GF-D8 (cell line): Measurements from ENCODE around the gene AGBL1.

Experiments used
- DNase-seq: peaks from one replicate; lab custom pipeline; 2025; lab: John Stamatoyannopoulos, UW

AGBL1 gene

GRCh38 chr15:86813892-86814291, 734.2 kb downstream of the AGBL1 start:
- DNase-seq = no peak

DNA sequence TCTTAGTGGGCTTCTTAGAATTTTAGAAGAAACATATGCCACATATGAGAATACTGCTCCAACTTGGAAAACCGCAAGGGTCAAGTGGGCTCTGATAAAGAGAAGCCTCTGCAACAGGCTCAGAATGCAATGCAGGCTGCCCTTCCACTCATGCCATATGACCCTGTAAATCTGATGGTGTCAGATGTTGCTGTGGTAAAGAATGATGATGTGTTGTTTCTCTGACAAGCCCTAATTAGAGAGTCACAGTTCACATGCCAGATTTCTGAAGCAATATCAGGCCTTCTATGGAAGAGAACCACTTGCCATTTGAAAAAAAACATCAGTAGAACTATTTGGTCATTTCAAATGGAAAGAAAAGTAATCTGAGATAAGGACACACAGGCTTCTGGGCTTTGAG, 749.6 kb downstream of the AGBL1 start:
- no peak for DNase-seq

DNA sequence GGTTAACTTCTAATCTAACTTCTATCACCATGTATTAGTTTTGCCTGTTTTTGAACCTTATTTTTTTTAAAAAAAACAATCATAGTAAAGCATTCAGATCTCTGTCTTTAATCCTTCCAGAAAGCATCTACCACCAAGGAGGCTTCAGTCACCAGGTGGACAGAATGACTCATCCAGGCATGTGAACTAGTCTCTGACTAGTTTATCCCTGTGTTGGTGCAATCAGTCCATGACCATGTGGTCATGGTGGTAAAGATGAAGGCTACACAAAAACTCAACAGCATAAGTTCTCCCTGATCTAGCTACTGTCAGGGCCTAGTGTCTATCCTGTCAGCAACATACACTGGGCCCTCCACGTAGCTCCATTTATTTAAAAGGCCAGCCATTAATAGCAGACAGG, 750.6 kb downstream of the AGBL1 start:
- DNase-seq = no peak

DNA sequence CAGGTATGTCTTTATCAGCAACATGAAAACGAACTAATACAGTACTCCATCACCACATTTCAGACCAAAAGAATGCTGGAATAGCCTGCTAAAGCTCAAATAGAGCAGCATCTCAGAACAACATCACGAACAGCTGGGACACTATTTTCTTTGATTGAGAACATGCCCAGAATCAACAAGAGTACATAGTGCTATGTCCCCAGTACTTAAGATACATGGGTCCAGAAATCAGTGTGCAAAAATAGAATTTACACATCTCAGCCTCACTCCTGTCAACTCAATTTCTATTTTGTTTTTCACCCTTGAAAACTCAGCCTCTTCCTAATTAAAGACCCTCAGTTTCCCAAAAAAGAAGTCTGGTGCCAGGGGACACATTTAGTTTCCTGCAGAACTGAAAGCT, 753.9 kb downstream of the AGBL1 start:
- no peak for DNase-seq

GRCh38 chr15:86834115-86834863, 754.6 kb downstream of the AGBL1 start:
- no peak for DNase-seq

DNA sequence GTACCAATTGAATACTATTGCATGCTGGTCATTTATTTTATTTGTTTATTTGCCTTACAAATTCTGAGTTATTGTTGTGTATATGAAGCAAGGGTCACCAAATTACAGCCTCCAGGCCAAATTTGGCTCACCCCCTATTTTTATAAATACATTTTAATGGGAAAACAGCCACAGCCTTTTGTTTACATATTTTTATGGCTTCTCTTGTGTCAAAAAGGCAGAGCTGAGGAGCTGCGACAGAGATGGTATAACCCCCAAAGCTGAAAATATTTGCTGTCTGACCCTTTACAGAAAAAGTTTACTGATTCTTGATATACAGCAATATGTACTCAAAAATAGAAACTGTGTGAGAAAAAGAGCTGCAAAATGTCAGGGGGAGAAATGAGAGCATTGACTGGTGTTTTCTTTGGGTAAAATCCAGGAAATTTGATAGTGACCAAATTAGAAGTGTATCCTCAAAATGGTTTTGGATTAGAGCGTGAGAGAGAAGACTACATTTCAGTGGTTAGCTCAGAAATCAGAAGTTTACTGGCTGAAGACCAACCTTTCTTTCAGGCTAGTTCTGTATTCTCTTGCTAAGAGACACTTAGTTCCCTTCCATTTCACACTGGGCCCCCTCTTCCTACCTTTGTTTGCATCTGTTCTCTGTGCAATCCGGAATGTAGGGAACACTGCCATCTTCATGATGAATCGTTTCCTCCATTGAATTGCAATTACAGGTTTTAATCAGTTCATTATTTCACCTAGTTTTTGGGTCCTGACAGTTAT, 757.8 kb downstream of the AGBL1 start:
- no peak for DNase-seq

GRCh38 chr15:86839502-86839901, 759.8 kb downstream of the AGBL1 start:
- DNase-seq = no peak

GRCh38 chr15:86840996-86841395, 761.3 kb downstream of the AGBL1 start:
- DNase-seq = no peak

DNA sequence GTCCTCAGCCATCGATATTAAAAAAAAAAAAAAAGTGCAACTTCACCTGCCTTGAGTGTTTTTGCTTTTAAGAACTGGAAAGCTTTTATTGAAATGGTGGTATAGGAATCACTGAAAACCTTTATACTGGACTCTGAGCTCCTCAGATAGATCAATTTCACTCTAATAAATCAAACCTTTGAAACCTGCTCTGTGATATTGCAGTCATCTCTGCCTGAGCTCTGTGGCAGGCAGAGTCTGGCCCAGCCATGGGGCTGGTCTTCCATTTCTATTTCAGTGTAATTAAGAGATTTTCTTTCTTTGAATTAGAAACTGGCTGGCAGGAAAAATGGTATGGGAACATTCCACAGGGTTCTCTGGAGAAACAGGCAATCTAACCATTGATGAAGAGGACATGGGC, 762.5 kb downstream of the AGBL1 start:
- no peak for DNase-seq

- no peak for DNase-seq
Measured at GRCh38 chr15:86846036-86846435, 766.4 kb downstream of the AGBL1 start.

GRCh38 chr15:86849136-86849535, 769.5 kb downstream of the AGBL1 start:
- no peak for DNase-seq

DNA sequence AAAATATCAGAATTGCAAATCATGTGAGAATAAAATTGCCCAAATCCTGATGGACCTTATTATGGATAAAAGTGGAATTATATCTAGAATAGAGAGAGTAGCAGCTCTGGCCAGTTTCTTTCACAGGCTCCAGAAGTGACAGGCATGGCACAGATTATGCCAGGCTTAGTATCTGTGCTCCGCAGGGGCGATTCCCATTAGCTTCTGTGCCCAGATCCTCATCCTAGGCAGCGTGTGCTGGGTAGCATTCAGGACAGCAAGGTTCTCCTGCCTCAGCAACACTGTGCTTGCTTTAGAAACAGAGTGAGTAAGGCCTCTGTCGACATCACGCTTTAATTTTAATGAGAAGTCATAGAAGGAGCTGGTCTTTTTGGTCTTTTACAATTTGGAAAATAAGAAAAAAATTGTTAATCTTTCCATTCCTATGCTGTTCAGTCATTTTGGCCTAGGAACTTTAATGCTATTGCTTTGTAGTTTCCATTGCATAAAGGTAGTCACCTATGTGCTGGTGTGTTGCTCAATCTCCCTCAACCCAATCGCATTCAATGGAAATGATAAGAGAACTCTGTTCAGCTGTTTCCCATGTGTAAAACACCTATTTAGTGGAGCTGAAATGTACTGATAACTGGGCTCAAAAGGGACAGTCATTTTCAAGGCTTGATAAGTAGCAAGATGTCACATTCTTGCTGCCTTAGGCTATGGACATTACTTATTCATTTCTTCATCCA, 770.1 kb downstream of the AGBL1 start:
- DNase-seq = no peak

GRCh38 chr15:86850939-86851338, 771.3 kb downstream of the AGBL1 start:
- no peak for DNase-seq

DNA sequence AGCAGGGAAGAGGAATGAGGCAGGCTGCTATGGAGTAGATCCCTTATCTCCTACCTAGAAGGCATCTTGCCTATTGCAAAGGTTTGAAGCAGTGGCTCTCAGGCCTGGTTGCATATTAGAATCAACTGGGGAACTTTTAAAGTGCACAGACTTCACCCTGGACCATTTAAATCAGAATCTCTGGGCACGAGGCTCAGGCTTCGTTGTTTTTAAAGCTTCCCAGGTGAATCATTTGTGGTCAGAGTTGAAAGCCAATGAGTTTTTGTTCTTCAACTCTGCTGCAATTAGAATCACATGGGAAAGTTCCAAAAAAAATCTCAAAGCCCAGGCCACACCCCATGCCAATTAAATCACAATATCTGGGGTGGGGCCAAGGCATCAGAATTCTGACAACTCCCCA, 773.1 kb downstream of the AGBL1 start:
- no peak for DNase-seq

DNA sequence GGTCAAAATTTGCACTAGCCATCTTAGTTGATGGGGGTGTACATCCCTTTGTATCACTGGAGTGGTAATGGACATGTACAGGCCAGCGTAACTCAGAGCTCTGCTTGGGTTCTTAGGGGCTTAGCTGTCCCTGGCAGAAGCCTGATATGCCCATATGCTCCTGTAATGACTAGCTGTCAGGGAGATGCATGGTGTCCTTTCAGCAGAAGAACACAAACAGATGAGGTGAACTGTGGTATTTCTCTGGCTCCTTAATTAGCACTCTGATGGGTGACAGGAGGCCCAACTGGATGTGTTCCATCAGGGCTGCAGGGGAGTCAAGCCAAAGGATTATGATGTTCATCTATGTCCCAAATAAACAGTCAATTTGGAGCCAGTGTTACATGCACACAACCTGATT, 774.5 kb downstream of the AGBL1 start:
- DNase-seq = no peak

- no peak for DNase-seq
Measured at GRCh38 chr15:86855307-86856291, 775.9 kb downstream of the AGBL1 start.

DNA sequence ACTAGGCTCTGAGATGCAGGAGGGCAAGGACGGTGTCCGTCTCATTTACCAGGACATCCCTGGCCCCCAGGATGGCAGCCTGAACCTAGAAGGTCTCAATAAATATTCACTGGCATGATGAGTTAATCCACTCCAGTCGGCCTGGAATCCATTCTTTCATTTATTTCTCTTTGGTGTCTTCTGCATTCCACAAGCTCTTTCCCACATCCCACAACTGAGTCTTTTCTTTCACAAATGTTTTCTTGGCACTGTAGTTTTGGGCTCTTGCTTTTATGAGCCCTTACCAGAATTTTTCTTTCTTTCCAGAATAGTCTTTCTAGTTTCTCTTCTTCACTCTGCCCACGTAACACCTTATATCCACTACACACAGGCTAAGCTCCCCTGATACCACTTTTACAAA, 778.0 kb downstream of the AGBL1 start:
- DNase-seq = no peak

GRCh38 chr15:86863226-86863915, 783.7 kb downstream of the AGBL1 start:
- DNase-seq = no peak

- DNase-seq = no peak
Measured at GRCh38 chr15:86865920-86866319, 786.2 kb downstream of the AGBL1 start.

GRCh38 chr15:86870846-86871245, 791.2 kb downstream of the AGBL1 start:
- no peak for DNase-seq

DNA sequence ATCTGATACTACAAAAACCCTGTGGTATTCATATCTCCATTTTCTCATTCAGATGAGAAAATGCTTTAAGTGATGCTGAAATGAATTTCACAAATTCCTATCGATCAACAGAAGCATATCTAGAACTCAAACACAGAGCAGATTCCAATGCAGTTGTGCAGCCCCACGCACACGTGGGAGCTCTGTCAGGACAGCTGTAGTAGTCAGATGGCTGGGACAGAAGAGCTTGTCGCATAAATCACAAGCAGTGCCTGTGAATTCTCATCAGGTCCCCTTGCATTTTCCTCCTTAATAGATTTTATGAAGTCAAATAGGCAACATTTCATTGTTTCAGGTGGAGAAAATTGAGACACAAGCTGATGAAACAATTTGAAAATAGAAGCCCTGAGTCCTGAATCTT, 792.3 kb downstream of the AGBL1 start:
- DNase-seq = no peak
